GM12864 (cell line): ENCODE measurements around the gene MB21D2.

ENCODE experiments used
- DNase-seq: peaks from one replicate; pipeline ENCODE4 v3.0.0-alpha.2; 2011; ENCODE audit warnings: low read depth
- H3K4me3 ChIP-seq: 2 replicates; pipeline ENCODE4 v1.5.1; 2011; ENCODE audit warnings: mild to moderate bottlenecking, low read depth, low read length, control low read depth
- TF ChIP-seq, protein P1 (sequence below): IDR thresholded peaks from 2 replicates; pipeline ENCODE4 v1.5.1; 2011; ENCODE audit warnings: low read depth, mild to moderate bottlenecking, moderate library complexity, low read length, control low read depth, inconsistent platforms; ENCODE audit errors: missing control alignments

The MB21D2 gene

DNA sequence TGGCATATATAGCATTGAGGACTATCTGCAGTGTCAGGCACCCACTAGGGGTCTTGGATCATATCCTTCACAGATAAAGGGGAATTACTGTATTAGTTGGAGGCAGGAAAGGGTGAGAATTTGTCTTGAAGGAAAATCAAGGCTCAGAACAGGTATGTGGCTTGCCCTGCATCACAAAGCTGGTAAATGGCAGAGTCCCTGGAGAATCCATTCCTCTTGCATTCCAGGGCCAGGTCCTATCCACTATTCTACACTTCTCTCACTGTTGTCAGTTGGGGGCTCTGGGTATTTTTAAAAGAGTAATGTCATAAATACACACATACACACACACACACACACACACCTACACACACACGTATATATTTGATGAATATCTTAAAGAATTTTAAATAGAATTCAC, 170.5 kb downstream of the MB21D2 start:
- H3K4me3 ChIP-seq = no peak overlapping the region
- no peak for DNase-seq
- TF ChIP-seq, protein P1, sequence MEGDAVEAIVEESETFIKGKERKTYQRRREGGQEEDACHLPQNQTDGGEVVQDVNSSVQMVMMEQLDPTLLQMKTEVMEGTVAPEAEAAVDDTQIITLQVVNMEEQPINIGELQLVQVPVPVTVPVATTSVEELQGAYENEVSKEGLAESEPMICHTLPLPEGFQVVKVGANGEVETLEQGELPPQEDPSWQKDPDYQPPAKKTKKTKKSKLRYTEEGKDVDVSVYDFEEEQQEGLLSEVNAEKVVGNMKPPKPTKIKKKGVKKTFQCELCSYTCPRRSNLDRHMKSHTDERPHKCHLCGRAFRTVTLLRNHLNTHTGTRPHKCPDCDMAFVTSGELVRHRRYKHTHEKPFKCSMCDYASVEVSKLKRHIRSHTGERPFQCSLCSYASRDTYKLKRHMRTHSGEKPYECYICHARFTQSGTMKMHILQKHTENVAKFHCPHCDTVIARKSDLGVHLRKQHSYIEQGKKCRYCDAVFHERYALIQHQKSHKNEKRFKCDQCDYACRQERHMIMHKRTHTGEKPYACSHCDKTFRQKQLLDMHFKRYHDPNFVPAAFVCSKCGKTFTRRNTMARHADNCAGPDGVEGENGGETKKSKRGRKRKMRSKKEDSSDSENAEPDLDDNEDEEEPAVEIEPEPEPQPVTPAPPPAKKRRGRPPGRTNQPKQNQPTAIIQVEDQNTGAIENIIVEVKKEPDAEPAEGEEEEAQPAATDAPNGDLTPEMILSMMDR = no peak
